GM19025 (cell line): ENCODE results near the gene UBE2A.
A peak's percentile ranks its signal among the peaks of the same experiment; 100 is the strongest.

ENCODE experiments used
- ATAC-seq: cut with Tn5 transposase; IDR thresholded peaks from one replicate; pipeline ENCODE4 v1.9.1; 2021; ENCODE audit warnings: mild to moderate bottlenecking, low read depth, moderate library complexity; ENCODE audit not compliant: unreplicated experiment

Gene UBE2A

DNA sequence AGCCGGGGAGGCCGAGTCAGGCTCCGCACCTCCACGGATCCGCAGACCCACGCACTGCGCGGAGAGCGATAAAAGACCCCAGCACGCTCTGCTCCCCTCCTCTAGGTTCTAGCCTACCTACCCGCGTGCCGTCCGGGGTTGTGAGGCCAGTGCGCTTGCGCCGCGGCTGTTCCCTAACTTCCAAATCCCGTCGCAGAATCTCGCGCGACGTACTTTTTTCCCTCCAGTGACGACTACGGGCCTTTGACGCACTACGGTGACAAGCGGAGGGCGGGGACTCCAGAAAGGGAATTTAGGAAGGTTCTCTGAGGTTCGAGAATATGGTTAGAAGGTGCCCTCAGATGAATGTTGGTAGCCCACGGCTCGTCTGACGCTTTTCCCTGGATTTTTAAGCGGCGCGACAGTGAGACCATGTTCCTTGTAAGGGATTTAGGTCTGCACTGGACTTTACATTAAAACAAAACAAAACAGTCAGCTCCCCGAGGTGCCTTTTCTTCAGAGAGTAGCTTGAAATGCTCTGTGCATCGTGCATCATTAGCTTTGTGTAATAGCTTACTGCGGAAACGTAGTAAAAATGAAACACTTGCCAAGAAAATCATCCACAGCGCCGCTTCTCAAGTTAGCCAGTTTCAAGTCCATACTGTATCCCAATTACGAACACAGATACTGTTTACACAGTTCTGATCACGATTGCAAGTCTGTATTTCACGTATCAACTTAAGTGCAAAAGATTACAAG, 32.1 kb downstream of the UBE2A start, which contains the start of gene NKRF:
NKRF (minus strand) TSS at position 145 of the 738 bp plus-strand sequence.
- peak; percentile 67 for ATAC-seq

DNA sequence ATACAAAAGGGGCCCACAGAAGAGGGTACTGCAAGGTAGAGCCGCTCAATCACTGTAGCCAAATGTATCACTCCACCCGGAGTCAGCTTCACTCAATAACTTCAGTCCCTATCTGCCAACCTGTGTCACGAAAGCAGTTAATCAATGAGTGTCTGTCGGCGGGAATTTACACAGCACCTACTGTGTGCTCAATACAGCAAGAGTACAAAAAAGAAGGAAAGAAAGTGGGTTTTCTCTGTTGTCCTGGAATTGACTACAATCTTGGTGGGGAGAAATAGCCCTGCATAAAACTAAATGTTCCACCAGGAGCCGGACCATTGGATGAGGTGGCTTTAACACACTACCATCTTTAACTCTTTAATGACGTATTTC, 32.6 kb downstream of the UBE2A start:
- ATAC-seq, result no peak

DNA sequence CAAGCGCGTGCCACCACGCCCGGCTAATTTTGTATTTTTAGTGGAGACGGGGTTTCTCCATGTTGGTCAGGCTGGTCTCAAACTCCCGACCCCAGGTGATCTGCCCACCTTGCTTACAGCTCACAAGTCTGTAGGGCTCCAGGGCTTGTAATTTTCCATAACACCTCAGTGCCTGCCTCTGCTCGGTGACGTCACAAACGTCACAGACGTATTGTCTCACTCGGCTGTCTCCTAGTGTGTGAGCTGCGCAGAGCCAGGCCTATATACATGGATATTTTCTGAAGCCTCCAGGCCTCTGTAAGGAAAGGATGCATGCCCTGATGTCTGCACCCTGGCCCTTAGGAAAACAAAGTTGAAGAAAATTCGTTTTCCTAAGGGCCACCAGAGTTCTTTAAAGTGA, 40.4 kb downstream of the UBE2A start:
- no peak for ATAC-seq

DNA sequence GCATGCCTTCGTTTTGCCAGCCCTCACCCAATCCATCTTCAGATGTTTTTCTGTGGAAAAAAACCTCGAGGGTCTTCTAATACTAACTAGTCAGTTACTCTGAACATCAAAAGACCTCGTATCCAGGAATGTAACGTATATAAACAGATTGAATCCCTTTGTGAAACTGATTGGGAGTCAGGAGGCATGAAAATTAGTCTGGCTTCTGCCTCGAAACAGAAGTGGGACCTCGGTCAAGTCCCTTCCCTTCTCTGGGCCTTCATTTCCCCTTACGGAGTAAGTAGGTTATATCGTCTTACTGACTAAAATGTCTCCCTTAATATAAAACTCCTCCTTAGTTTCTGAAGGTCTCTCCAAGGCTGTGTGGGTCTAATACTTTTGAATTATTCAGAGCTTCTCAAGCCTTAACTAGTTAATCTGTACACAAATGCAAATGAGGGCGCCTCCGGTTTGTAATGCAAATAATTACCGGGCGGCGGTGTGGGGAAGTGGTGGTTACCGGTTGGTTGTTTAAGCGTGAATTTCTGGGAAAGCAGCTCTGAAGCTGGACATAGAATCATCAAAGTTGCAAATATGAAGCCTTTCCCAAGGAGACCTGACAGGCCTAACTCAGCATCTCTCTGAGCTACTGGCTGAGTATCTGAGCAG, 43.3 kb downstream of the UBE2A start:
- ATAC-seq, result peak; percentile 63

DNA sequence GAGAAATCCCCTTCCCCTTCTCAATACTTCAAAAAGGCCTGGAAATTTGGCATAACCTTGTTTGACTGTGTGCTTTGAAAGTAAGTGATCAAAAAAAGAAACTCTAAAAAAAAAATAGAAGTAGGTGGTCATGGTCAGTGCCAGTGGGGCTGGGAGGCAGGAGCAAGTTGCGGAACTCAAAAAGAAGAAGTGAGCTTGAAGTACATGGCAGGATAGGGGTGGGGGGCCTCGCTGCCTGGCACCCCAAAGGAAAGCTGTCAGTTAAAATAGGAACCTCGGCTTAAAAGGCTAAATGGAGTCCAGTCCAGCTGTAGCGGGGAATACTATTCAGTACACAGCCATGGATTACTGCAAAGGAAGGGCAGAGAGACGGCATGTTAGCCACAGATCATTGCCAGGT, 44.1 kb downstream of the UBE2A start:
- no peak for ATAC-seq

DNA sequence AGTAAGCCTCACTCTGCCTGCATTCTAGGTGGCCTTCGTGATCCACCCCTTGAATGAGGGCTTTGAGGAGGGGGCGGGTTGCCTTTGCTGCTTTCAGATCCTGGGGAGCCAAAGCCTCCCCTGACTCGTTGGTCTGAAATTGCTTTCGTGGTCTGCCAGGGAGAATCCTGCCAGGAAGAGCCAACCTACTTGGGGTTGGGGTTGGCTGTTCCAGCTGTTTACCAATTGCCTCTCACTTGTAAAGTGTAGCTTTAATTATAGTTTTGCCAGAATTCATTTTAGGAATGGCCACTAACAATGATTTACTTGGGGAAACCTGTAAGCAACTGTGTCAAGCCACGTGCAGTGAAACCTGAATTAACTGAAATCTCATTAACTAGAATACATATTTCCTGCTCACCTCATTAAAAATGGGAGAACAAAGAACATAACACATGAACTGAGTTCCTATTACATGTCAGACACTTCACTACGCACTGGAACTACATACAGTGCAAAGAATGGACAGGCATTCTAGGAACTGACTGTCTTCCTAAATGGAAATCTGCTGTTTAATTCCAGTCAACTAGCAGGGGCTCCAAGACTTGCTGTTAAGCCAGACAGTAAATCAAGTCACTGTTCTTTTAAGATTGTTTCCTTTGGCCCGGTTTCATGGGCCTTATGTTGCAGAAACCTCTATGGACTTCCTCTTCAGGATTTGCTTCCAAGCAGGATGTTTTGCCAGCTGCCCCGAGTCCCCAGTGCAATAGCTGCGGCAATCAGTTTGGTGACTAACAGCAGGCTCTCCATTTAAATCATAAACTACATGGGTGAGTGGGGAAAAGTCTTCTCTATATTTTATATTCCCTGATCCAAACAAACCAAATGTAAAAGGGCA, 48.2 kb downstream of the UBE2A start:
- ATAC-seq, result no peak

DNA sequence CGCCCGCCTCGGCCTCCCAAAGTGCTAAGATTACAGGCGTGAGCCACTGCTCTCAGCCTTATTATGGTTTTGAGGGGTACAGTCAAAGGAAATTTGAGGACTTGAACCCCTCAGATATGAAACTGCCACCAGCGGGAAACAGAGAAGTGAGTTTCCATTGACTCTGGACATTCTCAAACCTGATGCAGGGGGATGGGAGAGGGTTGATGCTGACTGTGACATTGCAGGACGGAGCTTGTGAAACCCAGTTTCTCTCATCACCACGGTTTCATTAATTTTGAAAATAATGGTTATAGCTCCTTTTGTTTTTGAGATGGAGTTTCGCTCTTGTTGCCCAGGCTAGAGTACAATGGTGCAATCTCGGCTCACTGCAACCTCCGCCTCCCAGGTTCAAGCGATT, 50.1 kb downstream of the UBE2A start:
- no peak for ATAC-seq

DNA sequence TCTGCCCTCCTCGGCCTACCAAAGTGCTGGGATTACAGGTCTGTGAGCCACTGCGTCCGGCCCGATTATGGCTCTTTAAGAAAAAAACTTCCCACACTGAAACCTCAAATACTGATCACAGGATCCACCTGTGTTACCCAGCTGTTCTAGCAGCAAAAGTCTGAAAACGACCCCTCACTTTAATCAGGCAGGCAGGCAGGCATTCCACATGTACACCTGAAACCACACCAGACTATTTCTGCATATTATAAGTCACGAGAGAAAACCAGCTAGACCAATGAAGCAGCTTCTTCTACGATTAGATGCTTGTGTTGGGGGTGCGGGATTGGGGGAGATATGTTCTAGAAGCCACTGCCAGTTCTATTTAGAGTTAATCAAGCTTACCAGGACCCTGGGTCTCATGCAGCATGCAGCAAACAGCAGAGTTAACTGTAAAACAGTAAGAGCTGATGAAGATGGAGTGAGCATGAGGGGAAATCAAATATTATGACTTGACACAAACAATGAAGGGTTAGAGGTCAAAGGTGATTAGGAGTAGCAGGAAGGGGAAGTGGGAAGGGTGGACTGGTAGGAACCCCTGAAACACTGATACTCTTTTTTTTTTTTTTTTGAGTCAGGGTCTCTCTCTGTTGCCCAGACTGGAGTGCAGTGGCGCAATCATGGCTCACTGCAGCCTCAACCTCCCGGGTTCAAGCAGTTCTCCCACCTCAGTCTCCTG, 50.7 kb downstream of the UBE2A start:
- no peak for ATAC-seq

DNA sequence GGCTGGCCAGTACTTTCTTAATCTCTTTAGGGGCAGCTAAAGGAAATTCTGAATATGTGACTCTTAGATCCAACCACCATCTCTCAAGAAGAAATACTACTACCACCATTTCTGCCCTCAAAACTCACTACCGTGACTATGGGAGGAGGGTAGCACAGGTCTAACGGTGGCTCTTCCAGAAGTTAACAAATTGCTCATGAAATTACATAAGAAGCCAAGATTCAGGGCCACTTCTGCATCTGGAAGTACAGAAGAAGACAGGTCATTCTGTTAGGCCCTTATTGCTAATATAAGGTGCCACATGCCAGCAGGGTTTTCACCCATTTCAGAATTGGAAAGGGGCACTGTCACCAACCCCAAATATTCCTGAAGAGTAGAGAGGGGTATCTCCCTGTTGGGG, 51.5 kb downstream of the UBE2A start:
- ATAC-seq, result no peak
